GM19397 (cell line): ENCODE results near the gene SLC29A2.

ENCODE experiments used
- ATAC-seq: cut with Tn5 transposase; IDR thresholded peaks from one replicate; pipeline ENCODE4 v1.9.1; 2021; ENCODE audit warnings: mild to moderate bottlenecking, moderate library complexity; ENCODE audit not compliant: unreplicated experiment

SLC29A2 gene

GRCh38 chr11:66335531-66336233, 35.9 kb downstream of the SLC29A2 start:
- ATAC-seq, result no peak

DNA sequence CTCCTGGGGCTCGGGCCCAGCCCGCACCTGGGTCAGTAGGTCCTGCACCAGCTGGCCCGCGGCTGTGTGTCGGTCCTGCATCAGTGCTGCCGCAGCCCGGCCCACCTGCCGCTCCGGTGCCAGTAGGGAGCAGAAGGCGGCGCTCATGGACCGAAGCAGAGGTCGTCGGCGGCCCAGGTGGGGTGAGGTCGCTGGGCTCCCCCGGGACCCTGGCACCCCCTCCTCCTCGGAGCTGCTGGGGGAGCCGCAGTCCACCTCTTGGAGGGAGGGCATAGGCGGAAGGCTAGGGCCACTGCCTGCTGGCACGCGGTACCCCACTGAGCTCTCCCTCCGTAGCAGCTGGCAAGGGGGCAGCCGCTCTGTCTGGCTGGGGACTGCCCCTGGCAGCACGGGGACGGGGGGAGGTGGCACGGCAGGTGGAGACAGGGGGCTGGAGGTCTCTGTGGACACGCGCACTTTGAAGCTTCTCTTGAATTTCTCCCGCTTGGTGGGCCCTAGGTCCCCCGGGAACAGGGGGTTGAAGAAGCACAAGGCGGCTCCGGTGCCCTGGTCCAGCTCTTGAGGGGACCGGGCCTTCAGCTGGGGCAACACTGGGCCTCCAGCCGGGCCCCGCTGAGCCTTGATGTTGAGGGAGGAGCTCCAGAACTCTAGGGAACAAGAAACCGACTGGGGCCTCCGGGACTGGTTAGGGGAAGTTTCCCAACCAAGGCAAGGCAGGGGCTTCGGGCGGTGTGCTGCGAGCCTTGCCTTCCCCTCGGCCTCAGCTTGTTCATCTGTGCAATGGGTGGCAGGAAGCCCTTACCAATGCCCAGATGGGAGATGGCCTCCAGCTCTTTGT, 36.7 kb downstream of the SLC29A2 start:
- ATAC-seq, result no peak

GRCh38 chr11:66333896-66334604, 37.5 kb downstream of the SLC29A2 start:
- no peak for ATAC-seq

GRCh38 chr11:66333220-66333877, 38.2 kb downstream of the SLC29A2 start:
- no peak for ATAC-seq

DNA sequence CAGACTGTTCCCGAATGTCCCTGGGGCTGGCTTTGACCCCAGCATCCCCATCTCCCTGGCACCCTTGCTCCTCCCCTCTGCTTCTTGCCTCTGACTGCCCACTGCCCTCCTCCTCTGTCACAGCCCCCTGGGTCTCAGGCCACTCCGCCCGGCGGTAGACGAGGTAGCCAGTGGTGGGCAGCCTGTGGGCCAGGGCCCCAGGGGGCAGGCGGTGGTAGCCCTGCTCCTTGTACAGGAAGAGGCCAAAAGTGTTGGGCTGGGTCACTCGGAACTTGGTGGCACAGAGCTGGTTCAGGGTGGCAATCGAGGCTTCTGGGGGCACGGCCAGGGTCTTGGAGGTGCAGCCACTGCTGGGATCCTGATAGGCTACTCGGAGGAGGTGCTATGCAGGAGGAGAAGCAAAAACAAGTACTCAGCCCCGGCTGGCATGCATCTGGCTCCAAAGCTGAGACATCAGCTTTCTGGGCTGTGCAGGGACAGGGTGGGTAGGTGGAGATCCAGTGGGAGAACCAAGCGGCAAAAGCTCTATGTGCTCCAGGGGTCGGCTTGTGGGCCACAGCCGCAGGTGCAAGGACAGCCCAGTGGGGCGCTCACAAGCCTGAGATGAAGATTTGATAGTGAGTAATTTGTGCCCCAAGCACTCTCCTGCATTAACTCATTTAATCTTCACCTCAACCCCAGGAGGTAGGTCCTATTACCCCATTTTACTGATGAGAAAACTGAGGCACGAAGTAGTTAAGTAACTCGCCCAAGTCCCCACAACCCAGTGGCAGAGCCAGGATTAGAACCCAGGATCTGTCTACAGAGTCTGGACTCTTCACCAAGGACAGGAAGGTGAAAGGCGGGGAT, 39.0 kb downstream of the SLC29A2 start:
- ATAC-seq, result no peak

GRCh38 chr11:66331542-66332370, 39.8 kb downstream of the SLC29A2 start:
- ATAC-seq, result no peak

GRCh38 chr11:66330931-66331330, 40.6 kb downstream of the SLC29A2 start:
- no peak for ATAC-seq

GRCh38 chr11:66329165-66329673, 42.3 kb downstream of the SLC29A2 start:
- ATAC-seq, result no peak

GRCh38 chr11:66328302-66329144, 43.0 kb downstream of the SLC29A2 start:
- ATAC-seq, result peak; percentile 64

DNA sequence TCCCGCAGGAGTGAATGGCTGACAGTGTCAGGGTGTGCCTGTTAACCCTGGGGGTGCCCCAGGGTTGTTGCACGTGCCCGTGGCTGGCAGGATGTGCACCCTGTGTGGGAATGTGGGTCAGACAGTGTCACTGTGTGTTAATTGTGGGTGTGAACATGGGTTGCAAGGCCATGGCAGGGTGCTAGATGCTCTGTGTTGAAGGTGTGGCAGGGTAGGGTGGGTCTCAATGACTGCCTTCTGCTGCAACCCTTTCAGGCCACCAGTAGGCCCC, 43.6 kb downstream of the SLC29A2 start:
- no peak for ATAC-seq

- ATAC-seq, result no peak
These were observed 44.2 kb downstream of the SLC29A2 start for GRCh38 chr11:66327171-66328030.

DNA sequence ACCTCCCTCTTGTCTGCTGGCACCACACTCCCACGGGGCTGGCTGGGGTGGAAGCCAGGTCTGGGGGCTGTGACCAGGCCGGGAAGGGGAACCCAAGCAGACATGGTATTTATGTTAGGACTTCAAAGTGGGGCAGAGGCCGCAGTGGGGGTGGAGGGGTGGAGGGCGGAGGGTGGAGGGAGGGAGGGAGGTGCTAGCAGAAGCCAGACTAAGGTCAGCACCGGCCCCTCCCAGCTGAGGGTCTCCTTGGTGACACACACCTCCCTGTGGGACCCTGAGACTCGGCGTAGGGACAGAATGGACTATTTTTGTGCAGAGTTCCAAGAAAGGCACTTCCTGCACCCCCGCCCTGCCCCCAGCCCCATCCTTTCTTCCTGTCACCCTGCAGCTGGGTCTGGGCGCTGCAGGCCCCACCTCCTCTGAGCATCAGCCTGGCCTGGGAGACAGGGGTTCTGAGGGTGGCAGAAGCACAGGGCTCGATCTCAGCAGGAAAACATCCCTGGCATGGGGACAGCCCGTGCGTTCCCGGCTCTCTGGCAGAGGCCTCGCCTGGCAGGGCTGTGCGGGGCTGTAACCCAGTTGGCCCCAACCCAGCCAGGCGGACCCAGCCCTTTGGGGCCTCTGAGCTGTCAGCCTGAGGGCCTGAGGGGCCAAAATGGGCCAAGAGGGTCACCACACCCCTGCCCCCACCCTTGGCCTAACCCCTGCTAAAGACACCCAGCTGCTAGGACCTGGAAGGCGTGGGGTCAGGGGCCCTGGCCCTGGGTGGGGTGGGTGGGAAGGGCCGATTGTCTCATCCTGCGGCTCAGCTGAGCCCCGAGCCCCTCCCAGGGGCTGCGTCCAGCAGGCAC, 45.1 kb downstream of the SLC29A2 start:
- no peak for ATAC-seq

DNA sequence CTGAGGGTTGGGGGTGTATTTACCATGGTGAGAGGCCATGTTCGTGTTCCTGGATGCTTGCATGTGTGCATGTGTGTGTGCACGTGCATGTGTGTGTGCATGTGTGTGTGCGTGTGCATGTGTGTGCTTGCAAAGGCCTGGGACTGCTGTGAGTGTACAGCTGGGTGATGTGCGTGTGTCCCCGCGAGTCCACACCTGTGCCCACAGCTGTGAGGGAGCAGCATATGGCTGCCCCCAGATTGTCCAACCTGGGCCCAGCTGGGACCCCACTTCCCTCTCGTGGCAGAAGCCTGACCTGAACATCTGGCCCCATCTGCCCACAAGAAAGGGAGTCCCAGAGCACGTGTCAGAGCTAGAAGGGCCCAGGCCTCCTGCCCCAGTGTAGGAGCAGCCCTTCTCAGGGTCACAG, 46.3 kb downstream of the SLC29A2 start:
- no peak for ATAC-seq

- ATAC-seq, result no peak
These were observed 46.9 kb downstream of the SLC29A2 start for GRCh38 chr11:66324664-66325063.

GRCh38 chr11:66323684-66324083, 47.9 kb downstream of the SLC29A2 start:
- ATAC-seq, result no peak

DNA sequence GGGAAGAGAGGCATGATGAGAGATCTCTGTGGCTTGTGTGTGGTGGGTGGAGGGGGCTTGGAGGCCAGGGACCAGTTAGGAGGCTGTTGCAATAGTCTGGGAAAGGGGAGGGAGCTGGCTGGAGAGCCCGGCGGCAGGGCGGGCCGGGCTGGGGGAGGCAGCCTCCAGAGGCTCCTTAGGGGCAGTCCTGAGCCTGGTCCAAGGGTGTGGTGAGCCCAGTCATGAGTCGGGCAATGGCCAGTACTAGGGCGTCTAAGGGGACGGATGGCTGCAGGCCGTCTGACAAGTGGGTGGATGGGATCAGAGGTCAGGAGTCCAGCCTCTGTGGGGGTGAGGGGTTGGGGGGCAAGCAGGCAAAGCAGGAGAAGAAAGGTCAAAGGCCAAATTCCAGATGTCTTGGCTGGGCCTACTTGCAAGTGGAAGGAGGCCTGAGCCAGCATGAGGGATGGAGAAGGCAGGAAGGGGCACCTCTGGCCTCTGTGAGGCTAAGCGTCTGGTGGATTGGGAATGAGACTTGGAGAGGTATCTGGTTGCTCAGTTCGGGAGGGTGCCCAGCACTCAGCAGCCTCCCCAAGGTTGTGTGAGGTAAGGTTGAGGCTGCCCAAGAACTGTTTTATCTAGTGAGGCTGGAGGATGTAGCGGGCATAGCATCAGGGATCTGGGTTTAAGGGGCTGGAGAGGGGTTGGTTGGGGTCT, 48.7 kb downstream of the SLC29A2 start:
- ATAC-seq, result no peak
